K562 (cell line): Measurements from ENCODE around the gene MOB3B.

Experiments
- ATF2 ChIP-seq: sonication (generic); formaldehyde crosslinking; IDR thresholded peaks from 2 replicates; pipeline ENCODE4 v1.8.1; 2022; ENCODE audit warnings: missing genetic modification reagents
- CBFA2T2 ChIP-seq: fragments of 450-650 bp; conservative IDR thresholded peaks from 2 replicates; pipeline ENCODE4 v1.6.1; 2017; ENCODE audit warnings: mild to moderate bottlenecking
- EZH2 ChIP-seq: IDR thresholded peaks from 2 replicates; pipeline ENCODE4 v1.6.1; 2012; ENCODE audit warnings: low read depth, mild to moderate bottlenecking, inconsistent platforms, low read length, borderline replicate concordance
- FOSL1 ChIP-seq: fragments of 200-800 bp; sonication (Bioruptor generic); conservative IDR thresholded peaks from 2 replicates; pipeline ENCODE4 v1.6.1; 2016; ENCODE audit warnings: missing genetic modification characterization, missing compliant biosample characterization
- HDAC2 ChIP-seq: fragments of 450-650 bp; IDR thresholded peaks from 2 replicates; pipeline ENCODE4 v1.6.1; 2016; ENCODE audit warnings: mild to moderate bottlenecking
- PKNOX1 ChIP-seq: fragments of 450-650 bp; IDR thresholded peaks from 2 replicates; pipeline ENCODE4 v1.6.1; 2016
- RFX7 ChIP-seq: fragments of 250-450 bp; sonication (Bioruptor Pico); IDR thresholded peaks from 2 replicates; pipeline ENCODE4 v1.5.1; 2021; ENCODE audit warnings: mild to moderate bottlenecking
- TAL1 ChIP-seq: fragments of 450-650 bp; IDR thresholded peaks from 2 replicates; pipeline ENCODE4 v1.6.1; 2016; ENCODE audit warnings: mild to moderate bottlenecking
- TBP ChIP-seq: optimal IDR thresholded peaks from 2 replicates; pipeline ENCODE3; 2011; ENCODE audit warnings: low read depth, low read length, improper control_type of control experiment
- ZBTB40 ChIP-seq, 2 experiments: fragments of 450-650 bp in 1 of 2; sonication (generic) in 1 of 2; formaldehyde crosslinking in 1 of 2; IDR thresholded peaks; 2 replicates each; pipeline versions ENCODE4 v1.7.1 to v1.9.0; 2016 to 2022; ENCODE audit warnings: inconsistent platforms in 1 of 2, mild to moderate bottlenecking in 1 of 2, missing genetic modification reagents in 1 of 2
- ZNF263 ChIP-seq: sonication (generic); formaldehyde crosslinking; IDR thresholded peaks from 2 replicates; pipeline ENCODE4 v1.8.0; 2022; ENCODE audit warnings: mild to moderate bottlenecking, missing genetic modification reagents, borderline replicate concordance
- ZNF57 ChIP-seq: fragments of 450-650 bp; formaldehyde crosslinking; IDR thresholded peaks from 2 replicates; pipeline ENCODE4 v1.4.0; 2020; ENCODE audit warnings: mild to moderate bottlenecking, moderate library complexity
- TF ChIP-seq, protein P1 (sequence below): fragments of 250-450 bp; sonication (Bioruptor Pico); IDR thresholded peaks from 2 replicates; pipeline ENCODE4 v1.8.0; 2022; ENCODE audit warnings: moderate library complexity, mild to moderate bottlenecking, inconsistent platforms
- TF ChIP-seq, protein P2 (sequence below), 3 experiments: IDR thresholded peaks in 2 of 3; conservative IDR thresholded peaks in 1 of 3; 2 replicates each; pipeline ENCODE4 v1.5.1; 2011 to 2012; ENCODE audit warnings: low read length in 3 of 3, mild to moderate bottlenecking in 3 of 3, control low read depth in 2 of 3, improper control_type of control experiment in 1 of 3, inconsistent platforms in 1 of 3, low read depth in 1 of 3, mixed read lengths in 1 of 3, moderate library complexity in 1 of 3; ENCODE audit not compliant: insufficient read depth in 2 of 3

DNA sequence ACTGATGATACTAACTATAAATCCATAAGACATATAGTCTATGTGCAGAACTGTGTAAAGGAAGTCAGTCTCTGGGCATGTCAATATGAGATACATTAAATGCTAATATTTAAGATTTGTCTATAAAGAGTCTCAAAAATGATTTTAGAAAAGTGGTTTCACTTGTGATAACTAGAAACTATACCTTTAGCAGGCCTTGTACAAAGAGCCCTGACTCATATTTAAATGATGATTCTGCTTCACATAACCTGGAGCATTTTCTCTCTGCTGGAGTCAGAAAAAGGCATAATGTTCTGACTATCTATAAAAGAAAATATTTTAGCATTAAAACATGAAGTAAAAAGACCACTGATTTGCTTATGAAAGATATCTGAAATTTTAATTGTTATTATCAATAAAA lies 28.7 kb upstream of the MOB3B start:
- TF ChIP-seq, protein P1, sequence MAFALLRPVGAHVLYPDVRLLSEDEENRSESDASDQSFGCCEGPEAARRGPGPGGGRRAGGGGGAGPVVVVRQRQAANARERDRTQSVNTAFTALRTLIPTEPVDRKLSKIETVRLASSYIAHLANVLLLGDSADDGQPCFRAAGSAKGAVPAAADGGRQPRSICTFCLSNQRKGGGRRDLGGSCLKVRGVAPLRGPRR (CRISPR knock-in tag), result no peak
- no peak for TF ChIP-seq RFX7 (CRISPR knock-in tag)
- TF ChIP-seq, protein P2, sequence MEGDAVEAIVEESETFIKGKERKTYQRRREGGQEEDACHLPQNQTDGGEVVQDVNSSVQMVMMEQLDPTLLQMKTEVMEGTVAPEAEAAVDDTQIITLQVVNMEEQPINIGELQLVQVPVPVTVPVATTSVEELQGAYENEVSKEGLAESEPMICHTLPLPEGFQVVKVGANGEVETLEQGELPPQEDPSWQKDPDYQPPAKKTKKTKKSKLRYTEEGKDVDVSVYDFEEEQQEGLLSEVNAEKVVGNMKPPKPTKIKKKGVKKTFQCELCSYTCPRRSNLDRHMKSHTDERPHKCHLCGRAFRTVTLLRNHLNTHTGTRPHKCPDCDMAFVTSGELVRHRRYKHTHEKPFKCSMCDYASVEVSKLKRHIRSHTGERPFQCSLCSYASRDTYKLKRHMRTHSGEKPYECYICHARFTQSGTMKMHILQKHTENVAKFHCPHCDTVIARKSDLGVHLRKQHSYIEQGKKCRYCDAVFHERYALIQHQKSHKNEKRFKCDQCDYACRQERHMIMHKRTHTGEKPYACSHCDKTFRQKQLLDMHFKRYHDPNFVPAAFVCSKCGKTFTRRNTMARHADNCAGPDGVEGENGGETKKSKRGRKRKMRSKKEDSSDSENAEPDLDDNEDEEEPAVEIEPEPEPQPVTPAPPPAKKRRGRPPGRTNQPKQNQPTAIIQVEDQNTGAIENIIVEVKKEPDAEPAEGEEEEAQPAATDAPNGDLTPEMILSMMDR (IDR thresholded peaks at IDR 0.05 in 2 of 3, conservative IDR thresholded peaks at IDR 0.05 in 1 of 3; ENCODE audit: insufficient read depth in 2 of 3, low read depth in 1 of 3, low read length in 3 of 3), result no peak
- TF ChIP-seq ZBTB40 (IDR thresholded peaks at IDR 0.05), result no peak
- TF ChIP-seq ZBTB40 (CRISPR knock-in tag; IDR thresholded peaks at IDR 0.05), result no peak
- no peak for TF ChIP-seq CBFA2T2
- TF ChIP-seq PKNOX1, result no peak
- no peak for TF ChIP-seq TBP
- no peak for TF ChIP-seq HDAC2
- no peak for TF ChIP-seq TAL1
- TF ChIP-seq ATF2 (CRISPR knock-in tag), result no peak
- no peak for TF ChIP-seq EZH2
- TF ChIP-seq FOSL1 (tag), result no peak
- TF ChIP-seq ZNF57 (CRISPR knock-in tag), result no peak
- TF ChIP-seq ZNF263, result no peak
